ENCODE measurements around the gene ZNF787. TPM values are rescaled to one million over a fixed set of nuclear protein-coding genes. Genes with fewer than 3 reads are reported as not detected.
A peak's percentile ranks its signal among the peaks of the same experiment; 100 is the strongest.

Gene ZNF787
- total RNA-seq, 1 donor from 2014 or later = 38.2 TPM

DNA sequence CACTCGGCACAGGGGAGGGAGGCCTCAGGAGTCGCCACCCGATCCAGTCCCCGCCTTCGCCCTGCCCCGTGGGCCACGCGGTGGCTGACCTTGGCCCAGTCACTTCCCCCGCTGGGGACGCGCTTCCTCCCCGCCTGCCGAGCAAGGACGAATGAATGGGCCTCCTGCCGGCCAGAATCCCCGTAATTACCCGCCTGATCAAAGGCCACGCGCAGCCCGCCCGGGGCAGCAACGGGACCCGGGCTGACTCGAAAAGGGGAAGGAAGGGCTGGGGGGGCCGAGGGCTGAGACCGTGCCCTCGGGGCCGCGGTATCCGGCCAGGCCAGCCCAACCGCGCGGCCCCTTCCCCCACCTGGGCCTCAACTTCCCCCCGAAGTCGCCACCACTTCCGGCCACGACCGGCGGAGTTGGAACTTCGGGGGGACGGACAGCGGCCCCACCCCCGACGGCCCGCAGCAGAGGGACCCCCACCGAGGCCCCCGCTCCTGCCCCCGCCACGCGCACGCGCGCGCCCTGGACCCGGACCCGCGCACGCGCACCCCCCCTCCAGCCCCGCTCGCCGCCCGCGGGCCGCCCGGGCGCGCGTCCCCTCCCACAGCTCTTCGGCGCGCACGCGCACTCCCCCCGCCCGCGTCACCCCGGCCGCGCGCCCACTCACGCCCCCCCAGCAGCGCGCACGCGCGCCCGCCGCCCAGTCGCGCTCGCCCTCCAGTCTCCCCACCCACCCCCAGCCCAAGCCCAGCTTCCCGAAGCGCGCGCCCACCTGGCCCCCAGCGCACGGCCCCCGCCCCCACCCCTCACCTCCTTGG, 520 bp downstream of the ZNF787 start:
- DNase-seq (ENCODE audit: low spot score) = peak; percentile 68

DNA sequence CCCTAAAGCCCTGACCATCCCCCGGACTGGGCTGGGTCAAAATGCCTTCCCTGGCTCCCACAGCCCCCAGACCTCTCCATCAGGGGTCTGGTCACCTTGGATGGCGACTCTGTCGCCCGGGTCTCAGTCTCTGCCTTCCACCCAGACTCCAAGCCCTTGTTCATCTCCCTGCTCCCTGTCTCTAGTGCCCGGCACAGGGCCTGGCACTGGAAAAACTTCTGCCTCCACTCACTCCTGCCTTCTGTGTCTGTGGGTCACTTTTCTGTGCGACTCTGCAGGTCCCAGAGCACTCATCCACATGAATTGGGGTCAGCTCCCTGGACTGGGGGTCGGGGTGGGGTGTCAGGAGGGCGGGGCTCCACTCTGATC, 1.1 kb downstream of the ZNF787 start:
- DNase-seq (ENCODE audit: low spot score) = no peak

DNA sequence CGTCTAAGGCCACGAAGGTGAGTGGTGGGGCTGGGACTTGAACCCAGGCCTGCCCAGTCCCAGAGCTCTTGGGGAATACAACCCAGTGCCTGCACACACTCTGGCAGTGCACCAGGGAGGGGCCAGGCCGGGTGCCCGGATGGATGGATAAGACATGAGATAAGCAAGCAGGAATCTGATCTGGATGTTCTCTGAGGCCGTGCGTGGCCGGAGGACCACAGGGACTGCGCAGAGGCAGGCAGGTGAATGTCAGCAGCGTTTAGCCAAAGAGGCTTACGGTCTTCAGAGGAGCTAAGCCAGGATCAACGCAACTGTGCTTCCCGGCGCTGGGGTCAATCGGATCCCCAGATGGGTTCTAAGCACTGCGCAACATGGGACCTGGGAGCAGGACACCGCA, 1.5 kb downstream of the ZNF787 start:
- DNase-seq (ENCODE audit: low spot score) = peak; percentile 46

DNA sequence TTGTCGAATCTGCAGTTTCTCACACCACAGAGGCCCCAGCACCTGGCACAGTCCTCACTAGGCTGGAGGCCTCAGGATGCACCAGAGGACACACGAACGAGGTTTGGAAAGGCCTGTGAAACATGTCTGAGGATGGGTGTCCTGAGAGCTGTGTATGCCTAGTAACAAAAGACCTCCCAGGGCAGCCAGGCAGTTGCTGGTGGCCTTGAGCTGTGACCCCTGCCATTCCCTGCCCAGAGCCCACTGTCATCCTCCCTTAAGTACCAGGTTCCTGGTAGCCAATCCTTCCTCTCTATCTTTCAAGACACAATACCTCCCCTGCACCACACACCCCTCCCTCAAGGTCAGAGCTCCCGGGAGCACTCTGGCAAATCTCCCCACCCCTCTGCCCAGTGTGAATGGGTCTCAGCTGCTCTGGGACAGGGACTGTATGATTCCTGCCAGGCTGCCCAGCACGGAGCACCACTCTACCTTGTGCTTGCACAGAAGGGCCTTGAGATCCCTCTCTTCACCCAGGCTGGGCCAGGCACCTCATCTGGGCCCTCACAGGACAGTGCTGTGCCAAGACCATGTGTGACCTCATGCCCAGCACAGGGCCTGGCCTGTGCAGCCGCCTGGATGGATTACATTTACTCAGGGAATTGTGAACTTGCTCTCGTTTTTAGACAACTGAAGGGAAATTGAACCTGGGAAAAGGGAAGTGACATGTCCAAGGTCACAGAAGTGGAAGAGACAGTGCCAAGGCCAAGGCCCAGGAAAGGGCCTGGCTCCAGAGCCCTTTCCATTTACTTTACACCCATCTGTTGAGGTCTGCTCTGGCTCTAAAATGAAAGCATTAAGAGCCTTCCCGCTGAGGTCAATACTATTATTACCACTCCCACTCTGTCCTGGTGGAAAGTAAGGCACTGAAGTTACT, 2.2 kb downstream of the ZNF787 start:
- no peak for DNase-seq (ENCODE audit: low spot score)

DNA sequence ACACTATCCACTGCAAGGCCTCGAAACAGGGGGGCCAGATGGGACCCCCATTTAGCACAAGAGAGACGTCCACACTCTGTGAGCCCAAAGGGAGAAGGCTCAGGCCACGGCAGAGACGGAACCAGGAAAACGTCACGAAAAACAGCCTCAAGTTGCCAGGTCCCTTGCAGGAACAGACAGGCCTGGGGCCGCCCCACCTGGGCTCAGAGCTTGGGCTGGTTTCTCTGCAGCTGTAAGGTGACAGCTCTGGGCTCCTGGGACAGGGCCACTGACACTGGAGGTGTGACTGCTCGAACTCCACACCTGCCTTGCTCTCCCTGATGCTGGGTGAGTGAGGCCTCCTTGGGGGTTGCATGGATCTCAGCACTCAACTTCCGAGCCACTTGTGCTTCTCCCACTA, 3.2 kb downstream of the ZNF787 start:
- DNase-seq (ENCODE audit: low spot score) = no peak

- no peak for DNase-seq (ENCODE audit: low spot score)
Observed at GRCh38 chr19:56117376-56117884, 3.7 kb downstream of the ZNF787 start.

- no peak for DNase-seq (ENCODE audit: low spot score)
Observed at GRCh38 chr19:56116606-56117005, 4.5 kb downstream of the ZNF787 start.

GRCh38 chr19:56115490-56115889, 5.6 kb downstream of the ZNF787 start:
- DNase-seq (ENCODE audit: low spot score) = no peak

- no peak for DNase-seq (ENCODE audit: low spot score)
Observed at GRCh38 chr19:56114778-56115110, 6.4 kb downstream of the ZNF787 start.

DNA sequence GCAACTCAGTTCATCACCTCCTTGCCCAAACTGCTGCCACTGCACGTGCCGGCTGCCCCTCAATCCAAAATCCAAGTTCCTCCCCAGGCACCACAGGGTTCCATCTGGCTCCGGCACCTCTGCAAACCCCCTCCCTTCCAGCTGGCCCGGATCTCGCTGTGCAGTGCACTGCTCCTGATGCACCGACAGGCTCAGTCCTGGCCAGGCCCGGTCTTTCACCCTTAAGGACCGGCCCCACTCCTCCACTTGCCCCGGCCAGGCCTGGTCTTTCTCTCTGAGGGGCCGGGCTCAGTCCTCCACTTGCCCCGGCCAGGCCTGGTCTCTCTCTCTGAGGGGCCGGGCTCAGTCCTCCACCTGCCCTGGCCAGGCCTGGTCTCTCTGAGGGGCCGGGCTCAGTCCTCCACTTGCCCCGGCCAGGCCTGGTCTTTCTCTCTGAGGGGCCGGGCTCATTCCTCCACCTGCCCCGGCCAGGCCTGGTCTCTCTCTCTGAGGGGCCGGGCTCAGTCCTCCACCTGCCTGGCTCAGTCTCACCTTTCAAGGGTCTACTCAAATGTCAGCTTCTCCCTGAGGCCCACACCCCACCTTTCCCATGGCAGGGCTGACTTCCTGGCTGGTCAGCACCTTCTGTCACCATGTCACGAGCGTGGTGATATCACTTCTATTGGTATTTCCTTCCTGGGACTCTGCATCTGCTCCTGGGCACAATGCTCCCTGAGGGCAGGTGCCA, 6.9 kb downstream of the ZNF787 start:
- no peak for DNase-seq (ENCODE audit: low spot score)

DNA sequence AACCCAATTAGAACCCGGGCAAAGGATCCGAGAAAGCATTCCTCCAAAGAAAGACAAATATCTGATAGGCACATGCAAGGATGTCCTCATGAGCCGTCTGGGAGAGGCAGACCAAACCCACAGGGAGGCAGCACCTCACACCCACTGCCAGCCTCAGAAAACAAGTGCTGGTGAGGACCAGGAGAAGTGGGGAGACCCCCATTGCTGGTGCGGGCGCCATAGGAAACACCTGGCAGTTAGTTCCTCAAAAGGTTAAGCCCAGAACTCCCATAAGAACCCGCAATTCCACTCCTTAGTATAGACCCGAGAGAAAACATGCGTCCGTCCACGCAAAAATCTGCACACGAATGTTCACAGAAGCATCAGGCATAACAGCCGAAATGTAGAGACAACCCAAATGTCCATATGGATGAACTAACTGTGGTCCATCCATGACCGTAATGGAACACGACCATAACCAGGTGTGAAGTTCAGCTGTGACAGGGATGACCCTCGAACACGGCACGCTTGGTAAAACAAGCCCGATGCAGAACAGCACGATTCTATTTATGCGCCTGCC, 7.9 kb downstream of the ZNF787 start:
- DNase-seq (ENCODE audit: low spot score) = no peak

GRCh38 chr19:56112313-56112709, 8.8 kb downstream of the ZNF787 start:
- DNase-seq (ENCODE audit: low spot score) = no peak

- peak; percentile 51 for DNase-seq (ENCODE audit: low spot score)
Observed at GRCh38 chr19:56111601-56112312, 9.3 kb downstream of the ZNF787 start.

DNA sequence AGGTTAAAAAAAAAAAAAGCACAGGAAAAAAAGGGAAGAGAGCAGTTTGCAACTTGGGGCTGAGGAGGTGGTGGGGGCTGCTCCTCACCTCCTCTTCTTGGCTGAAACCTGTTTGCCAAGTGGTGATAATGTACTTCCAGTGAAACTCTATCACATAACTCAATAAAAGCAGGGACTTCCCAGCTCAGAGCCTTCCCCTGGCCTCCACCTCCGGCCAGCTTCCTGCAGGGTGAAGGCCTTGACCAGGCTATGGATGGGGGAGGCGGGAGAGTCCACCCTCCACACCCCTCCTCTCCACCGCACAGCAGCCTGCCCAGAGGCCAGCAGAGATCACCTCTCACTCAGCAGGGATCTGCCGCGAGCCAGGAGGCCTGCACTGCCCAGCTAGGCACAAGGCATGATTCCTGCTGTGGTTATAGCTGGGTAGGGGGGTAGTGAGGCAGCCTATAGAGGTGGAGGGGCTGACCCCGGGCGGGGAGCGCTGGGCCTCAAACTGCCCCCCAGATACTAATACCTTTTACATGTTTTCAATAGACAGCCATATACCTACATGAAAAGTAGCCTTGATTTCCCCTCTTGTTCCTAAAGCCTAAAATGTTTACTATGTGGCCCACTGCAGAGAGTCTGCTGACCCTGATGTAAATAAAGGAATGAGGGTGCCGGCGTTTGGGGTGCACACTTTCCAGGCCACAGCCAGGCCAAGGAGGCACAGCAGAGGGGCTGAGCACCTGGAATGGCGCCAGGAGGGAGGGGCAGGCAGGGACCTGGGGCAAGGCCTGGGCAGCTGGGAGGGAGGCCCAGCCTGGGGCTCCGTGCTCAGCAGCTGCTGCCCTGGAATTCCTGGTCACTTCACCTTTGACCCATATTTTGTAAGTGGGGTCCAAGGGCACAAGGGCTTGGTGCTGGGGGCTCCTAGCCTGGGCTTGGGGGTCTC, 10.3 kb downstream of the ZNF787 start:
- DNase-seq (ENCODE audit: low spot score) = peak; percentile 30

DNA sequence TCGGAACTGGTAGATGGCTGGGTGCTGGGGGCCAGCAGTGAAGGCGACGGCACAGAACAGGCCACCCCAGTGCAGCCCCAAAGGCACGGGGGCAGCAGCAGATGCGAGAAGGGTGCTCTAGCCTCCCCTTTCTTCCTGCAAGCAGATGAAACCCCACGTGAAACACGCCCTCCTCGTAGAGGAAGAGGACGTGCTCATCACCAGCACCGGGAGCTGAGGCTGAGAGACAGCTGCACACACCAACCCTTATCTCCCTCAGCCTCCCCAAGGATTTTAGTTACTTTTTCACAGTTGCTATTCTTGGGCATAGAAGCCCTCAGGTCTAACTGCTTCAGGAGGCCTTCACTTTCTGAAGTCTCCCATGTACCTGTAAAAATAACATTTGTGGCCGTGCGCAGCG, 11.9 kb downstream of the ZNF787 start:
- DNase-seq (ENCODE audit: low spot score) = no peak

GRCh38 chr19:56108447-56109195, 12.5 kb downstream of the ZNF787 start:
- no peak for DNase-seq (ENCODE audit: low spot score)

- no peak for DNase-seq (ENCODE audit: low spot score)
Observed at GRCh38 chr19:56107626-56108351, 13.3 kb downstream of the ZNF787 start.

DNA sequence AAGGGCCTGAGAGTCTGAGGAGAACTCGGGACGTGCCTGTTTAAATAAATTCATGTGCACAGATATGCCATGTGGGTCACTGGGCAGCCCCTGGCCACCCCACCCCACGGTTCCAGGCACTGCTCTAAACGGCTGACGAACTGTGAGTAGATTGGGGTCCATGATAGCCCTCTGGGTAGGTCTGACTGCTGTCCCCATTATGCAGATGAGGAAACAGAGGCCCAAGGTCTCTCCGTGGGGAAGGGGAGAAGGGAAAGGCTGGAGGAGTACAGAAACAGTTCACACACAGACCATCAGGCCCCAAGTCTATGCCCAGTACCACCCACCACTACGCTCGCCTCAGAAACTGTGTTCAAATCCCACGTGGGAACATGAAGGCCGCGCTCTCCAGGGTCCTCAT, 14.1 kb downstream of the ZNF787 start:
- DNase-seq (ENCODE audit: low spot score) = no peak

DNA sequence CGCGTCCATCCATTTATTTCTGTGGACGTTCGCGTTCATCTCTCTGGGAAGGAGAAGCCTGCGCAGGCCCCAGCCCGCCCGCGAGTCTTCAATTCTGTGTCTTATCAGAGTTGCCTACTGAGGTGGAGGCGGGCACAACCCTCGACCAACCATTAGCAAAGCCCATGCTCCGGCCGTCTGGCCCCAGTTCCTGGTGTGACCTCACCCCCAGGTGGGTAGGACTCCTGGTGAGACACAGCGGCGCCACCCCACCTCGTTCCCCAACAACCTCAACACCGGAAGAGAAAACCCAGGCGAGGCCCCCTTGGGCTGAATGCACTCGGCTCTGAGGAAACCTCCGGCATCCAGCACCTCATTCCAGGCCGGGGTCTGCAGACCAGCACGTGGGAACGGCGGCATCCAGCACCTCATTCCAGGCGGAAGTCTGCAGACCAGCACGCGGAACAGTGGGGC, 14.7 kb downstream of the ZNF787 start:
- DNase-seq (ENCODE audit: low spot score) = no peak

All from mucosa of gallbladder (tissue), 1 donor.